ENCODE measurements around the gene ATIC. TPM values are rescaled to one million over a fixed set of nuclear protein-coding genes. Genes with fewer than 3 reads are reported as not detected.

ATIC gene
- total RNA-seq, 1 experiment from 2014 or later = 84.5 TPM

- Histone ChIP-seq H3K27me3 (ENCODE audit: low read length) (no peaks in the 10 kb centered on the region), H3K4me3 (ENCODE audit: low read length) (no peak overlapping the region), H3K9ac (ENCODE audit: low read length) (no peak overlapping the region), H3K4me2 (ENCODE audit: low read depth, low read length, poor library complexity, severe bottlenecking) (no peak overlapping the region), H2AFZ (ENCODE audit: low read length) (no peak overlapping the region), H3K27ac (ENCODE audit: low read length) (no peak overlapping the region), H3K9me3 (ENCODE audit: low read length) (no peaks in the 10 kb centered on the region), H4K20me1 (ENCODE audit: insufficient read depth, low read depth, low read length) (no peaks in the 10 kb centered on the region), H3K9me2 (replicated peaks; ENCODE audit: insufficient read depth, low read length) (no peaks in the 10 kb centered on the region), H3K79me2 (ENCODE audit: low read length) (no peaks in the 10 kb centered on the region), H3K36me3 (ENCODE audit: insufficient read depth, low read length) (peaks cover 3% of the 10 kb centered on the region; the same call in 1 of the 2 replicates), H3K4me1 (ENCODE audit: low read length) (no peaks in the 10 kb centered on the region)
- DNase-seq = no peak
These were observed 66.2 kb downstream of the ATIC start for GRCh38 chr2:215378045-215378444.

- Histone ChIP-seq H3K27me3 (ENCODE audit: low read length) (no peaks in the 10 kb centered on the region), H3K79me2 (ENCODE audit: low read length) (no peaks in the 10 kb centered on the region), H3K4me3 (ENCODE audit: low read length) (no peak overlapping the region), H2AFZ (ENCODE audit: low read length) (no peak overlapping the region), H3K36me3 (ENCODE audit: insufficient read depth, low read length) (no peaks in the 10 kb centered on the region), H4K20me1 (ENCODE audit: insufficient read depth, low read depth, low read length) (no peaks in the 10 kb centered on the region), H3K9me3 (ENCODE audit: low read length) (no peaks in the 10 kb centered on the region), H3K27ac (ENCODE audit: low read length) (no peak overlapping the region), H3K4me2 (ENCODE audit: low read depth, low read length, poor library complexity, severe bottlenecking) (no peak overlapping the region), H3K4me1 (ENCODE audit: low read length) (no peaks in the 10 kb centered on the region), H3K9me2 (replicated peaks; ENCODE audit: insufficient read depth, low read length) (no peaks in the 10 kb centered on the region), H3K9ac (ENCODE audit: low read length) (no peak overlapping the region)
- no peak for DNase-seq
These were observed 67.2 kb downstream of the ATIC start for GRCh38 chr2:215379039-215379438.

GRCh38 chr2:215379948-215380347, 68.1 kb downstream of the ATIC start:
- H3K9me3 ChIP-seq (ENCODE audit: low read length) = no peaks in the 10 kb centered on the region
- no peaks in the 10 kb centered on the region for H3K36me3 ChIP-seq (ENCODE audit: insufficient read depth, low read length)
- H4K20me1 ChIP-seq (ENCODE audit: insufficient read depth, low read depth, low read length) = no peaks in the 10 kb centered on the region
- no peak for DNase-seq
- no peak overlapping the region for H3K4me2 ChIP-seq (ENCODE audit: low read depth, low read length, poor library complexity, severe bottlenecking)
- no peak overlapping the region for H3K27ac ChIP-seq (ENCODE audit: low read length)
- no peaks in the 10 kb centered on the region for H3K9me2 ChIP-seq (replicated peaks; ENCODE audit: insufficient read depth, low read length)
- no peak overlapping the region for H3K9ac ChIP-seq (ENCODE audit: low read length)
- no peaks in the 10 kb centered on the region for H3K27me3 ChIP-seq (ENCODE audit: low read length)
- H3K79me2 ChIP-seq (ENCODE audit: low read length) = no peaks in the 10 kb centered on the region
- no peak overlapping the region for H2AFZ ChIP-seq (ENCODE audit: low read length)
- H3K4me1 ChIP-seq (ENCODE audit: low read length) = no peaks in the 10 kb centered on the region
- no peak overlapping the region for H3K4me3 ChIP-seq (ENCODE audit: low read length)

DNA sequence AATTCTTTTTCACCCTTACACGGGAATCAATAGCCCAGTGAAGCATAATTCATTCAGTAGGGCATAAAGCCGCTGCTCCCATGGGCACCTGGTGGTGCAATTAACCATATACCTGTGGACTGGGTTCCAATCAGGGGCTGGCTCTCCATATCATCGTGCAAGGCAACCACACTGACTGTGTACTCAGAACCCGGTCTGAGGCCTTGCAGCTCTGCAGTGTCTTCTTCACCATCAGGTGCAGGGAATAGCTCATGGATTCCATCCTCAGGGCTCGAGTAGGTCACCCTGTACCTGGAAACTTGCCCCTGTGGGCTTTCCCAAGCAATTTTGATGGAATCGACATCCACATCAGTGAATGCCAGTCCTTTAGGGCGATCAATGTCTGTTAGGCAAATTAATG, 68.8 kb downstream of the ATIC start:
- Histone ChIP-seq H3K4me3 (ENCODE audit: low read length) (no peak overlapping the region), H3K4me2 (ENCODE audit: low read depth, low read length, poor library complexity, severe bottlenecking) (no peak overlapping the region), H3K27ac (ENCODE audit: low read length) (no peak overlapping the region), H3K36me3 (ENCODE audit: insufficient read depth, low read length) (no peaks in the 10 kb centered on the region), H3K9me3 (ENCODE audit: low read length) (no peaks in the 10 kb centered on the region), H3K9me2 (replicated peaks; ENCODE audit: insufficient read depth, low read length) (no peaks in the 10 kb centered on the region), H2AFZ (ENCODE audit: low read length) (no peak overlapping the region), H3K79me2 (ENCODE audit: low read length) (no peaks in the 10 kb centered on the region), H4K20me1 (ENCODE audit: insufficient read depth, low read depth, low read length) (no peaks in the 10 kb centered on the region), H3K4me1 (ENCODE audit: low read length) (no peaks in the 10 kb centered on the region), H3K9ac (ENCODE audit: low read length) (no peak overlapping the region), H3K27me3 (ENCODE audit: low read length) (no peaks in the 10 kb centered on the region)
- DNase-seq = no peak

DNA sequence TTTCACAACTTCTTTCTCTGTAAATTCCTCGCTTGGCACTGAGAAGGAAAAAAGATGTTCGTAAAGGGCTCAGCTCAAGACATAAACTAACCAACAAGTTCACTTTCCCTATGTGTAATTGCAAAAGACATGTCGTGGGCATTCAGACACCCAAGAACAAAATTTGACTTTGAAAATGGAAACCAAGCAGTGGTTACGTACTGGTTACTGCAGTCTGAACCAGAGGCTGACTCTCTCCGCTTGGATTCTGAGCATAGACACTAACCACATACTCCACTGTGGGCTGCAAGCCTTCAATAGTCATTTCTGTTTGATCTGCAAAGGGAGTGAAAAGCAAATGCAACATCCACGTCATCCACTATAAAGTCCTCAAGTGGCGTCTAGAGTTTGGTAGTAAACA, 70.2 kb downstream of the ATIC start:
- Histone ChIP-seq H3K36me3 (ENCODE audit: insufficient read depth, low read length) (no peaks in the 10 kb centered on the region), H3K4me1 (ENCODE audit: low read length) (no peaks in the 10 kb centered on the region), H3K9me3 (ENCODE audit: low read length) (no peaks in the 10 kb centered on the region), H3K9ac (ENCODE audit: low read length) (no peak overlapping the region), H3K4me3 (ENCODE audit: low read length) (no peak overlapping the region), H3K27me3 (ENCODE audit: low read length) (no peaks in the 10 kb centered on the region), H2AFZ (ENCODE audit: low read length) (no peak overlapping the region), H4K20me1 (ENCODE audit: insufficient read depth, low read depth, low read length) (no peaks in the 10 kb centered on the region), H3K4me2 (ENCODE audit: low read depth, low read length, poor library complexity, severe bottlenecking) (no peak overlapping the region), H3K9me2 (replicated peaks; ENCODE audit: insufficient read depth, low read length) (no peaks in the 10 kb centered on the region), H3K27ac (ENCODE audit: low read length) (no peak overlapping the region), H3K79me2 (ENCODE audit: low read length) (no peaks in the 10 kb centered on the region)
- DNase-seq = no peak

DNA sequence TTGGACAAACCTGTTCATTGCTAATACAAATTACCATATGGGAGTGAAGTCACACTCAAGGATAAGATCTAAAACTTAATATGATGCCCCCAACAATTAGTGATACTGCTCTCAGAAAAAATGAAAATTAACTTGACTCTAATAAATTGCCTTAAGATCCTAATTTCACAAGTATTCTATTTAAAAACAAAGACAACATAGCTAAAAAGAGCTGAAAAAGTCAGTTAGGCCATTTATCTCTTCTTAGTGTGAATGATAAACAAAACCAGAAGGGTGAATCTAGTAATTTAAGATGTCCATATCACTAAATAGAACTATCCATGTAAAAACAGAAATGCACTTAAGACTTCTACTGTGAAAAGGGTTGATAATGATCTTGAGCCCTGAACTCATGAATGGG, 70.6 kb downstream of the ATIC start:
- no peaks in the 10 kb centered on the region for H3K79me2 ChIP-seq (ENCODE audit: low read length)
- H3K4me1 ChIP-seq (ENCODE audit: low read length) = no peaks in the 10 kb centered on the region
- H3K4me2 ChIP-seq (ENCODE audit: low read depth, low read length, poor library complexity, severe bottlenecking) = no peak overlapping the region
- H4K20me1 ChIP-seq (ENCODE audit: insufficient read depth, low read depth, low read length) = no peaks in the 10 kb centered on the region
- no peaks in the 10 kb centered on the region for H3K9me3 ChIP-seq (ENCODE audit: low read length)
- H3K9ac ChIP-seq (ENCODE audit: low read length) = no peak overlapping the region
- H2AFZ ChIP-seq (ENCODE audit: low read length) = no peak overlapping the region
- H3K36me3 ChIP-seq (ENCODE audit: insufficient read depth, low read length) = no peaks in the 10 kb centered on the region
- H3K4me3 ChIP-seq (ENCODE audit: low read length) = no peak overlapping the region
- H3K27me3 ChIP-seq (ENCODE audit: low read length) = no peaks in the 10 kb centered on the region
- H3K27ac ChIP-seq (ENCODE audit: low read length) = no peak overlapping the region
- DNase-seq = no peak
- no peaks in the 10 kb centered on the region for H3K9me2 ChIP-seq (replicated peaks; ENCODE audit: insufficient read depth, low read length)

DNA sequence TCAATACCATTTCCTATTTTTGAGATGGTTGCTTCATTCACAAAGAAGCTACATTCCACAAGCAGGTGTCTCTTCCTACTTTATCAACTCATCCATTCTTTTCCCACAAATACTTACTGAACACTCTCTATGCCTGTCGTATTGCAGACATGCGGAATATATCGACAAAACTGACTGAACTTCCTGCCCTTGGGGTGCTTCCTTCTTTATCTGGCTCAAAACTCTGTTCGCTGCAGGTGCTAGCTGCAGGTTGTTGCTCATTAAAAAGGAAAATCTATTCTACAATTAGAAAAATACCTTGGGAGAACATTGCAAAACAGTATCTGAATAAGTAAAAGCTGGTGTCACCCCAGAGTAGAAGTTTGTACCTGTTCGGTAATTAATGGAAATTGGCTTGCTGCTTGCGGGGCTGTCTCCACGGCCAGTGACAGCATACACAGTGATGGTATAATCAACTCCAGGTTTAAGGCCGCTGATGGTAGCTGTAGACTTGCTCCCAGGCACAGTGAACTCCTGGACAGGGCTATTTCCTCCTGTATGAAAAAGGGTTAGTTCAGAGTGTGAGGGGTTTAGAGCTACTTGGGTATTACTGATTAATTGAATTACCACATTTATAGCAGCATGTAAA, 71.9 kb downstream of the ATIC start:
- Histone ChIP-seq H3K4me2 (ENCODE audit: low read depth, low read length, poor library complexity, severe bottlenecking) (no peak overlapping the region), H3K27me3 (ENCODE audit: low read length) (no peaks in the 10 kb centered on the region), H3K36me3 (ENCODE audit: insufficient read depth, low read length) (no peaks in the 10 kb centered on the region), H3K9ac (ENCODE audit: low read length) (no peak overlapping the region), H3K27ac (ENCODE audit: low read length) (no peak overlapping the region), H3K9me3 (ENCODE audit: low read length) (no peaks in the 10 kb centered on the region), H3K4me3 (ENCODE audit: low read length) (no peak overlapping the region), H3K79me2 (ENCODE audit: low read length) (no peaks in the 10 kb centered on the region), H2AFZ (ENCODE audit: low read length) (no peak overlapping the region), H3K4me1 (ENCODE audit: low read length) (no peaks in the 10 kb centered on the region), H4K20me1 (ENCODE audit: insufficient read depth, low read depth, low read length) (no peaks in the 10 kb centered on the region), H3K9me2 (replicated peaks; ENCODE audit: insufficient read depth, low read length) (no peaks in the 10 kb centered on the region)
- DNase-seq = no peak

DNA sequence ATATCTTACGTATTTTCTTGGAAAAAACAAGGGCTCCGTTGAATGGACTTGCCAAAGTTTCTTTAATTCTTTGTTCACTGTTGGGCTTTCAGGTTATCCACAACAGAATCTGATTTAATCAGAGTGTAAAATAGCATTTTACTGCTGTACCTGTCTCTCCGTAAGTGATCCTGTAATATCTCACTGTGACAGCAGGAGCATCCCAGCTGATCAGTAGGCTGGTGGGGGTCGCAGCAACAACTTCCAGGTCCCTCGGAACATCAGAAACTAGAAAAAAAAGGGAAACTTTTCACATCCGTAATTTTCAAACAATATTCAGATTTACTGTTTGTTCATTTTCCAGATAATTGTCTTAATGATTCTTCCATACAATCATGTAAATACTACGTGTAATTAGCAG, 72.9 kb downstream of the ATIC start:
- Histone ChIP-seq H3K9ac (ENCODE audit: low read length) (no peak overlapping the region), H3K9me2 (replicated peaks; ENCODE audit: insufficient read depth, low read length) (no peaks in the 10 kb centered on the region), H3K36me3 (ENCODE audit: insufficient read depth, low read length) (no peaks in the 10 kb centered on the region), H3K27ac (ENCODE audit: low read length) (no peak overlapping the region), H3K4me1 (ENCODE audit: low read length) (no peaks in the 10 kb centered on the region), H3K4me2 (ENCODE audit: low read depth, low read length, poor library complexity, severe bottlenecking) (no peak overlapping the region), H3K4me3 (ENCODE audit: low read length) (no peak overlapping the region), H2AFZ (ENCODE audit: low read length) (no peak overlapping the region), H4K20me1 (ENCODE audit: insufficient read depth, low read depth, low read length) (no peaks in the 10 kb centered on the region), H3K79me2 (ENCODE audit: low read length) (no peaks in the 10 kb centered on the region), H3K27me3 (ENCODE audit: low read length) (no peaks in the 10 kb centered on the region), H3K9me3 (ENCODE audit: low read length) (no peaks in the 10 kb centered on the region)
- DNase-seq = peak; percentile 2

- no peaks in the 10 kb centered on the region for H3K9me2 ChIP-seq (replicated peaks; ENCODE audit: insufficient read depth, low read length)
- peaks cover 5% of the 10 kb centered on the region for H3K4me1 ChIP-seq (ENCODE audit: low read length)
- no peak for DNase-seq
- no peak overlapping the region for H2AFZ ChIP-seq (ENCODE audit: low read length)
- H3K79me2 ChIP-seq (ENCODE audit: low read length) = no peaks in the 10 kb centered on the region
- no peak overlapping the region for H3K27ac ChIP-seq (ENCODE audit: low read length)
- no peak overlapping the region for H3K9ac ChIP-seq (ENCODE audit: low read length)
- no peak overlapping the region for H3K4me2 ChIP-seq (ENCODE audit: low read depth, low read length, poor library complexity, severe bottlenecking)
- H4K20me1 ChIP-seq (ENCODE audit: insufficient read depth, low read depth, low read length) = no peaks in the 10 kb centered on the region
- no peaks in the 10 kb centered on the region for H3K36me3 ChIP-seq (ENCODE audit: insufficient read depth, low read length)
- no peaks in the 10 kb centered on the region for H3K27me3 ChIP-seq (ENCODE audit: low read length)
- H3K9me3 ChIP-seq (ENCODE audit: low read length) = no peaks in the 10 kb centered on the region
- H3K4me3 ChIP-seq (ENCODE audit: low read length) = no peak overlapping the region
These were observed 74.7 kb downstream of the ATIC start for GRCh38 chr2:215386566-215386965.
